ENCODE results near the gene NOC4L.

Gene NOC4L

GRCh38 chr12:132171293-132171967, 27.2 kb downstream of the NOC4L start:
- no peak for DNase-seq

DNA sequence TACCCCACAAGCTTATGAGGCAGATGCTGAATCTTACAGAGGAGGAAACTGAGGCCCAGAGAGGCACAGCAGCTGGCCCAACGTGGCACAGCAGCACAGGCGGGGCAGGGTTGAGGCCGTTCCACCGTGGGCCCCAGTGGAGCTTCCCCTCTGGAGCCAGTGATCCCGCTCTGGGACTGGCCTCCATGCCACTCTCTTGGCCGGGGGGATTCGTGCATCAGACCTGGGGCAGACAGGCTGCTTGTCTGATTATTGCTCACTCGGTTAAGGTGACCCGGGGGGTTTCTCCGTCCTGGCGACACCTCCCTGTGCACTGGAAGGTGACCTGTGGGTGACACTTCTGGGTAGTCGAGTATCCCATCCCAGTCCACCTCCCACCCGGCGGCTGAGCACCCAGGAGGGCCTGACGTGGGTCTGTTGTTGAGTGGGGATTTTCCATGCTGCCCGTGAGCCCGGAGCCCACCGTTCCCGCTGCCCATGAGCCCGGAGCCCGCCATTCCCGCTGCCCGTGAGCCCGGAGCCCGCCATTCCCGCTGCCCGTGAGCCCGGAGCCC, 27.8 kb downstream of the NOC4L start:
- no peak for DNase-seq

DNA sequence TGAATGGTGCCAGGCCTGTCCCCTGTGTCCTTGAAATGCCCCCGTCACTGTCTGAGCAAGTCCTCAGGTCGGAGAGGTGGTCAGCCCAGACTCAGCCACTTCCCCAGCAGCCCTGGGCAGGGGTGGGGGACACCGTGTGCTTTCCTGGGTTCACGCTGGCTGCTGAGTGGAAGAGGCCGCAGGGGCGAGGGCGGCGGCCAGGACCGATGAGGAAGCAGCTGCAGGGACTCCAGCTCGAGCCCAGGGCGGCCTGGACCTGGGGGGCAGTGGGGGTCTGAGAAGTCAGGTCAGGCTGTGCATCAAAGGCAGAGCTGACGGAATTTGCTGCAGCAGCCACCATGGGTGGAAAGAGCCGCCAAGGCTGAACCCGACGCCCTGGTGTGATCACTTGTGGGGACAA, 28.4 kb downstream of the NOC4L start:
- no peak for DNase-seq

DNA sequence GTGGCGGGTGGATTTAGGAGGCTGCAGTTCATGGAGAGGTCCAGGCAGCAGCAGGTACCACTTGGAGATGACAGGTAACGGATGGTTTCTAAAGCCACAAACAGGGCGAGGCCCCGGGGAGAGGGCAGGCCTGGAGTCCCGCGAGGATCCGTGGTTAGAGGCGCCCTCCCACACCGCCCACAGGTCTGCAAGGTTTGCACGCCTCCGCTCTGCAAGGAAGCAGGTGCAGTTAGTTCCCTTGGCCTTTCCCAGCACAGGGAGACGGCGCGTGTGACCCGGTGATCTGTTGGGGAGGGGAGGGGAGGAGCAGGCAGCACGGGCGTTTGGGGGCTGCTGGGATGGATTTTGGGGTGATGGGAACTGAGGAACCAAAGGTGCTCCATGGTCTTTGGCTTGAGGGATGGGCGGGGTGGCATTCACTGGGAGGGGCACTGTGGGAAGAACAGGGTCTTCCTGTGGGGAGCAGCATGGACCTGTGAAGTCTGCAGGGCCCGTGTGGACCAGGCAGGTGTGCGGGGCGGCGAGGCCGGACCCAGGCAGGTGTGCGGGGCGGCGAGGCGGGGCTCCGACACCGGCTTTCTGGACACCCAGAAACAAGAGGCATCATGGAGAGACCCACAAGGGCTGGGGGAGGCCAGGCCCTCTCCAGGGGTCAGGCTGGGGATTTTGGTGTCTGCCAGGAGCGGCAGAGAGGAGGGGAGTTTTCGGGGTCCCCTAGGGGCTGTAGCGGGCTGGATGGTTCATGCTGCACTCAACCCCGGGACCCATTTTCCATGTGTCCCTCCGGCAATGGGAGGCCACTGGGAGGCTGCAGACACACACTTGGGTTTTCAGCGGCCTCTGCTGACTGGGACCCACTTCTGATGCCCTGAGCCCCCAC, 29.1 kb downstream of the NOC4L start:
- no peak for DNase-seq

- DNase-seq, result no peak
Observed at GRCh38 chr12:132174015-132174838, 30.0 kb downstream of the NOC4L start.

DNA sequence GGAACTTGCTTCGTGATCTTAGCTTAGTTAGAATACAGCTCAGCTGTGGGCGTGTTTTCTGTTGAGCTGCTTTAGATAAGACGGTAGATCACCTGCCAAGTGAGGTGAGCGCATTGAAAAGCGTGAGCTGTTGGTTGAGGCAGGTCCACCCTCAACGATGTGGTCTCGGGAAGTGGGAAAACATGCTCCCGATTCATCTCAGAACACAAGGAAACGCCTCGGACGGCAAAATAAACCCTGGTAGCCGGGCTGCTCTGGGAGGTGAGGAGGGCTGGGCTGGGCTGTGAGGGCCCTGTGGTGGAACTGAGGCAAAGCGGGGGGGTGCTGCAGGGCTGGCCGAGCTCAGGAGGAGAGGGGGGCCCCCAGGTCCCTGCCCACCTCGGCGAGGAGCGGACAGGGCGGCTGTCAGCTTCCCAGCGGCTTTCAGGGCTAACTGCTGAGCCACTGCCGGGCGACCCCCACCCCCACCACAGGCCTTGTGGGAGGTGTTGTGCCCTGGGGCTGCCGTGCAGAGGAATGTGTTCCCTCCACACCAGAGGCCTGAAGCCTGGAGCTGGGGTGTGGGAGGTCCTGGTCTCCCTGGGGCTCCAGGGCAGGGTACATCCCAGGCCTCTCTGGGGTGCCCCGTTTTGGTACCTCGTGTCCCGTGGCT, 30.7 kb downstream of the NOC4L start:
- no peak for DNase-seq

DNA sequence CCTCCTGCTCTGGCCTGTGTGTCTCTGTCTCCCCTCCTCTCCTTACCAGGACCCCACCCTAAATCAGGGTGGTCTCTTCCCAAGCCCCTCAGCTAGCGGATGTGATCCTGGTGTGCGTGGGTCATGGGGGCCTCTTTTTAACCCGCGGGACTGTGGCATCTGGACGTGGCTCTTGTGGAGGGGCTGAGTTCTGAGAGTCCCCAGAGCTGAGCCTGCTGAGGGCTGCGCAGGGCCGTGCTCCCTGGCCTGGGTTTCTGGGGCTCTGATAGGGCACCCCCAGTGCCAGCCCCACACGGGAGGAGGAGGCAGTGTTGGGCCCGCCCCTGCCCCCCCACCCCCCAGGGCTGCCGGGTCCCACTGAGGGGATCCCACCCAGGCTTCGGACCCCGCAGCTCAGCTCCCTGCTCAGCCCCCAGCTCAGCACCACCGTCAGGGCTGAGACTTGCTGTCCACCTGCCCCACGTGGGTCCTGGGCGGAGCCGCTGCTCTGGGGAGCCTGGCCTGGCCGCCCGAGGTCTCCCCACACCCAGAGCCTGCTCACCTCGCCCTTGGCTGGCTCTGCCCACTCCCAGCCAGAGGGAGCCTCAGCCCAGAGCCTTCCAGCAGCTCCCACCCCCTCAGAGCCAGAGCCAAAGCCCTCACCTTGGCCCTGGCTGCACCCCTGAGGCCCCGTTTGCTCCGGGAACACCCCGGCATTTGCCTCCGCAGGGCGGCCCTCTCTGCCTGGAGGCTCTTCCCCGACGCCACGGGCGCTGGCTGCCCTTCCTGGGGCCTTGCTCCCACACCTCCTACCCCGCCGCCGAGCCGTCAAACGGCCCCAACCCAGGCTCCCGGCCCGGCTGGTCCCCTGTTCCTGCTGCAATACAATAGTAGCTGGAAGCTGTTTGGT, 31.5 kb downstream of the NOC4L start:
- no peak for DNase-seq

GRCh38 chr12:132176385-132176919, 32.2 kb downstream of the NOC4L start:
- DNase-seq, result no peak

DNA sequence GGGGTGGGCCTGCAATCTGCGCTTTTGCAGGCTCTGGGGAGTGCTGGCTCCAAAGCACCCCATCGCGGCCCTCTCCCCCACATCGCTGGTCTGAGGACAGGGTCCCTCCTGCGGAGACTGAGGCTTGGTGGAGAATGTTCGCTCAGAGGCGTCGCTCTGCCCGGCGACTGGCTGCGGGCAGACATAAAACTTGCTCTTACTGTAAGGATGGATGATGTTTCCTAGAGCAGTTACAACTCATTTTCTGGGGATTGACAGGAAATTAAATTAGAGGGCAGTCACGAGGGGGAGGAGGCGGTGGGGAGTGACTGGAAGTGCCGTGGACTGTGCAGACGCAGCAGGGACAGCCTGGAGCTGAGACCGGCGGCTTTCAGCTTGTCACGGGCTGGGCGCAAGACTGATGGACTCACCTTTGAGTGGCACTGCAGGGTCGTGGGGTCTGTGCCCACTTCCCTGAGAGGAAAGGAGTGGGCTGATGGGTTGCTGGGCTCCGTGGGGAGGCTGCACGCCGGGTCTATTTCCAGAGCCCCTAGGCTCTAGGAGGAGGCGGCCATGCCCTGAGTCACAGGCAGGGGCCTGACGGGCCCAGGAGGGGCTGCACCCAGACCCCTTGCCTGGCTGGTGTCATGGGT, 32.8 kb downstream of the NOC4L start:
- no peak for DNase-seq

DNA sequence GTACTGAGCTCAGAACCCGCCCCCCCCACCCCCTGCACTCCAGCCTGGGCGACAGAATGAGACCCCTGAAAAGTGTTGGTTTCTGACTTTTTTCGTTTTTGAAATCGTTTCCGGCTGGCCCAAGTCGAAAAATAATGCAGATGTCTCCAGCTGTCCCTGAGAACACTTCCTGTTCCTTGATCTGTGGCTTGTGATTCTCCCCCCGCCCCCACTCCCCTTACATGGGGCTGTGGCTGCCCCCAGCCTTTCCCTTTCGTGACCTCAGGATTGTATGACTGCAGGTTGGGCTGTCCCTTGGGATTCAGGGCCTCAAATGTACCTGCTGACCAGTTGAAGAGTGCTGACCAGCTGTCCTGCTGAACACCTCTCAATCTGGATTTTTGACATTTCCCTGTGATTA, 34.1 kb downstream of the NOC4L start:
- no peak for DNase-seq

- DNase-seq, result no peak
Observed at GRCh38 chr12:132178801-132179401, 34.6 kb downstream of the NOC4L start.

GRCh38 chr12:132179431-132180362, 35.4 kb downstream of the NOC4L start:
- no peak for DNase-seq

DNA sequence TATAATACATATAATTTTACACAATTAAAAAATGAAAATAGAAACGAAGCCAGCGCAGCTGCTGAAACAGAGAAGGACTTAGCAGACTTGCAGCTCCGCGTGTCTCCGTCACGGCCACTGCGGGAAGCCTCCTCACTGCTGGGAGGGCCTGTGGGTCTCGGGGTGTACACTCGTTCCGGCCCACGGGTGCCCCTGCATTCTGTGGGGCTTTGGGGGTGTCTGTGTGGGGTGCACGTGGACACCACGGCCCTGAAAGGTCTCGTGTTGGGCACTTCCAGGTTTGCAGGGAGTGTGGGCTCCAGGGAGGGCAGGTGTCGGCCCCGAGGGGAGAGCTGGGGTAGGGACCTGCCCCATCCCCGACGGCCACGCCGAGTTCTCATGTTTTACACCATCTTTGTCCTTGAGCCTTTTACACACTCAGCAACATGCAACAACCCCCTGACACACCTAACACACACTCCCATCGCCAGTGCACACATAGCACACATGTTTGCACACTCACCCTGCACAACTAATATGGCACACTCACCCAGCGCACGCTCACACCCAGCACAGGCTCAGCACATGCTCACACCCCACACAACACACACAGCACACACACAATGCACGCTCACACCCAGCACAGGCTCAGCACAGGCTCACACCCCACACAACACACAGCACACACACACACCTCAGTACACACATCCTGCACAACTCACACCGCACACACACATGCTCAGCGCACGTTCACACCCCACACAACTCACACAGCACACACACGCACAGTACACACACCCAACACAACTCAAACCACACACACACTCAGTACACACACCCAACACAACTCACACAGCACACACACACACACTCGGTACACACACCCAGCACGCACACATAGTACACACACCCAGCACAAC, 36.6 kb downstream of the NOC4L start:
- DNase-seq, result no peak

DNA sequence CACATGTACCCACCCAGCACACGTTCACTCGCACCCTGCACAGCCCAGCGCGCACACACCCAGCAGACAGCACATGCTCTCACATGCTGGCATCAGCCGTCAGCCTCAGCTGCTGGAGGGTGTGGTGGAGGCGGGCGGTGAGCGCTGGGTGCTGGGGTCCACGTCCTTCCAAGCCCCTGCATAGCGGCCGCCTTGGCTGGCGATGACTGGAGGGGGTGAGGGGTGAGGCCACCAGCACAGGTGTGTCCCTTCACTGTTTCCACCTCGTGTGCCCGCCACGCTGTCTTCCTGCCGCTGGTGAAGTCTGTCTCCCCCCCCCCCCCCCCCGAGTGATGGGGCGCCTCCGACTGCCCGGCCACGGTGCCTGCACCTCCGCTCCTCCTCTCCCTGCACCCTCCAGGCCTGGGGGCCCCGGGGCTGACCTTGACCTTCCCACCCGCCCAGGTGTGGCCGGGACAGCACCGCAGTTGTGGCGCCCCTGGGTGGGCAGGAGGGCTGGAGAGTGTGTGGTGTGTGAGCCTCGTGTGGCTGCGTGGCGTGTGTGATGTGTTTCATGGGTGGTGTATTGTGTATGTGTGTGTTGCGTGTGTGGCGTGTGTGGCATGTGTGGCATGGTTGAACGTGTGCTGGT, 37.4 kb downstream of the NOC4L start:
- no peak for DNase-seq

DNA sequence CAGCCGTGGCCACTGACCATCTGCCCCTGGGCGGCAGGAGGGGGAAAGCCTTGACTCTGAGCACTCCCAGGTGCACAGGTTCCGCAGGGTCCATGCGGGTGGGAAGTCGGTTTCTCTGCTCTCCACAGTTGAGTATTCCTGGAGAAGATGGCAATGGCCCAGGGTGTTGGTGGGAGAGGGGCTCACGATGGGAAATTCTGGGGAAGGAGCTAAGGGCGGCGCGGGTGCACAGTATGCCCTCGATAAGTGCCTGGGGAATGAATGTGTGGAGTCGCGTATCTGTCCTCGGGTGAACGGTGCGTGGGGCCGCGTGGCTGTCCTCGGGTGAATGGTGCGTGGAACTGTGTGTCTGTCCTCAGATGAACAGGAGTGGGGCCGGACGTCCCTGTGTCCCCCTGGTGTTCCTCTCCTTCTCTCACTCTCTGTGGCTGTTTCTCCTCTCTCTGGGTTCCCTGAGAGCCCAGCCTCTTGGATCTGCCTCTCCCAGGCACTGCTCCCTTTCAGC, 38.0 kb downstream of the NOC4L start:
- no peak for DNase-seq

DNA sequence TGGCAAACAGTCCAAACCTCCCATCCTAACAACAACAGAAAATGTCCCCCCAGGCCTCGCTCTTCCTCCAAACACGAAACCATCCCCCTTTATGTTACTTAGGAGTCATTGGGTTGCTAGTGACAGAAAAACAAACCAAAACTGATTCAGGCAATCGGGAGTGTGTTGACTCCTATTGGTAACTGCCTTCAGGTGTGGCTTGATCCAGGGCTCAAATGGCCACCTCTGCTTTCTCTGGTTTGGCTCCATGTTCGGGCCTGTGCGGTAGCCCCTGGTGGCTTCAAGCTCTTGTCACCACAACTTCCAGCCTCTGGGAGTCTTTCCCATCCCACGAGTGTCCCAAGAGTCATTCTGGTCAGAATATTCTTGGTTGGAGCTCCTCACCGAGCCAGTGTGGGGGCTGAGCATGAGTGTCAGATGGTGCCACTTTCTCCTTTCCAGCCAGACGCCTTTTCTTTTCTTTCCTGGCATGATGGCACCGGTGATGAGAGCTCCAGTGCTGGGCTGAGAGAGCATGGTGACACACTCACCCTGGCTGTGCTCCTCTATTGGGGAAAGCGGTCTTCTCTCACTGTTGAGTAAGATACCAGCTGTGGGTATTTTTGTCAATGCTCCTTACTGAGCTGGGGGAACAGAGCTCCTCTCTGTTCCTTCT, 38.6 kb downstream of the NOC4L start:
- no peak for DNase-seq

DNA sequence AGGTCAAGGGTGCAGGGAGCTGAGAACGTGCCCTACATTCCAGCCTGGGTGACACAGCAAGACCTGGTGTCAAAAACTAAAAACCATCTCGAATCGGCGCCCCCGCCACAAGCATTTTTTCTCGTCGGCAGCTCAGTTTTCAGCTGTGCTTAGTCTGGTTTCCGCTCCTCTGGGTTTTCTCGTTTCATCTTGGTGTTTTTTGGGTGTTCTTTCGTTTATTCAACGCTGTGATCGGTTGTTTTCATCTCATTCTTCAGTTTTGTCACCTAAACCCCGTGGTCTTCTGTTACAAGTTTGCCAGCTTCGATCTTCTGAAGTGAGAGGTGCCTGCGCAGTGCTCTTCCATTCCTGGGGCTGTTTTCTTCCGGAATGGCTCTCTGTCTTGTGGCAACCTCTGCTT, 41.4 kb downstream of the NOC4L start:
- DNase-seq, result no peak
